KOPT-K1 (cell line): ENCODE measurements around the gene KRT80.

ENCODE experiments used
- H3K27ac ChIP-seq: fragments of 200-600 bp; sonication (generic); 2 replicates; pipeline ENCODE4 v1.5.1; 2016; ENCODE audit warnings: antibody characterized with exemption, mild to moderate bottlenecking, low read depth, low read length; ENCODE audit not compliant: poor library complexity, severe bottlenecking
- H3K36me3 ChIP-seq: fragments of 200-600 bp; sonication (generic); 2 replicates; pipeline ENCODE4 v1.5.1; 2017; ENCODE audit warnings: antibody characterized with exemption, mild to moderate bottlenecking, low read length, moderate library complexity; ENCODE audit not compliant: insufficient read depth
- H3K9me3 ChIP-seq: fragments of 200-600 bp; sonication (generic); 2 replicates; pipeline ENCODE4 v1.5.1; 2017; ENCODE audit warnings: antibody characterized with exemption, low read length, mild to moderate bottlenecking; ENCODE audit not compliant: insufficient read depth, poor library complexity, severe bottlenecking

KRT80 gene

DNA sequence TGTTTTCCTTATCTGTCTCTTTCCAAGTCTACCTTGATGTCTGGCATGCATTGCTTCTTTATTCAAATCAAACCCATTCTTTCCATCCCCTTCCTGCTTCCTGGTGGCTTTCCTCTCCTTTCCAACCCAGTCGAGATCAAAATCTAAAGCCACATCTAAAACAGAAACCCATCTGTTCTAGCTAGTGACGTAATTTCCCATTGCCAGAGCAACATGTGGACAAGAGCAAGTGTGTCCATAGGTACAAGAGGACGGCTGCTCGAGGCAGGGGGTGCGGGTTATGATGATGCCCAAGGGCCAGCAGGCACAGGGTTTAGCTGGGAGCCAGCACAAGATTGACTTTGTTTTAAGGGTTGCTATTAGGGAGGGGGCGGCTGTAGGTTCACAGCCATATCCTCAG is 7.0 kb downstream of the KRT80 start:
- H3K27ac ChIP-seq = no peak overlapping the region
- H3K9me3 ChIP-seq = no peaks in the 10 kb centered on the region
- H3K36me3 ChIP-seq = no peaks in the 10 kb centered on the region

DNA sequence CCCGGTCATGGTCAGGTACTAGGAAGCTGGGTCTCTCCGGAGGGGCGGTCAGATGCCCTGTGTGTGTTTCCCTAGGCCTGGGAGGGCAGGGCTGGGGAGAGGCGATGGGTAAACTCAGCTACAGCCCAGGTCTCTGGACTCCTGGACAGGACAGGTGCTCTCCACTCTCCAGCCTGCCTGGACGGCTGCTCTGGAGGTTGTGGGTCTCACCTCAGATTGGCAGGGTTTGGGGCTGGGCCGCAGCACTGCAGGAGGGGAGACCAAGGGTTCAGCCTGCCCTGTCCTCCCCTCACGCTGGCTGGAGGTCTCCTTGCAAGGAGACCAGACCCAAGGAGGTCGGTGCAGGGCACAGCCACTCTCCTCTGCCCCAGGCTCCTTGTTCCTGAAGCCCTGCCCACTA is 7.8 kb downstream of the KRT80 start:
- H3K9me3 ChIP-seq = no peaks in the 10 kb centered on the region
- no peaks in the 10 kb centered on the region for H3K36me3 ChIP-seq
- H3K27ac ChIP-seq = no peak overlapping the region

DNA sequence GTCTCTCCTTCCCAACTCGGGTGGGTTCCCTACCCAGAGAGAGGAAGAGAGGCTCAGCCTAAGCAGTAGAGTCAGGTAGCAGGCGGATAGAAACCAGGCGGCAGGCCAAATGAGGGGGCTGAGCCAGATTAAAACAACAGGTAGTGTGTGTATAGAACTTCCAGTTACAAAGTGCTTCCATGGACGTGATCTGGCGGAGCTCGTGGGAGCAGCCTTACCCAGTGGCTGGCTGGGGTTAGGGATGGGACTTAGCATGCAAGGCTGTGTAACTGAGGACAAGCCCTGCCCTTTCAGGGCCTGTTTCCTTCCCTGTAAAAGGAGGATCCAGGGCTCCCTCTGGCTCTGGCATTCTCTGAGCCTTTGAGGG is 8.3 kb downstream of the KRT80 start:
- no peaks in the 10 kb centered on the region for H3K36me3 ChIP-seq
- no peaks in the 10 kb centered on the region for H3K9me3 ChIP-seq
- no peak overlapping the region for H3K27ac ChIP-seq

DNA sequence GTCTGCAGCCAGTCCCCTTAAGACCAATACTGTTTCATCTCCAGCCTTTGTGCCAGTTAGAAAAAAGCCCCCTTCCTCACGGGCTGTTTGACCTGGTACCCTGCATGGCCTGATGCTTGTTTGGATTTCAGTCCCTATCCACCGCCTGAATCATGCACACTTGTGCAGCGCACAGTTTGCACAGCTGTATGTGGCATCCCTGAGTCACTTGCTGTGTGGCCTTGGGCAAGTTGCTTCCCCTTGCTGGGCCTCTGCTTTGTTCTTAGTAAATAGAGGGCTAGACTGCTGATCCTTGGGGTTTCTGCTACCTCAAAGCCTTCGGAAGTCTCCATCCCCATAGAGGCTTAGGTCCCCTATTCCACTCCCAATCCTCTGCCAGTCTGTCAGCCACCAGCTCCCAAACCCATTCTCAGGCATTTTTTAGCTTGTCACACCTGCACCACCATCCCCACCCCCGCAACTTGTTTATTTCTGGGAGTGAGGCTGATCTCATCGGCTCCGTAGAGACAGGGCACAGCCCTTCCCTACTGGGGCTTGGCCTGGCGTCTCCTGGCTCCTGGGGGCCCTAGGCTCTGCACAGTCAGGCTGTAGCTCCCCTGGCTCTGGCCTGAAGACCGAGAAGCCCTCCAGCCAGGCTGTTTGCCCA is 8.8 kb downstream of the KRT80 start:
- Histone ChIP-seq H3K36me3 (no peaks in the 10 kb centered on the region), H3K27ac (no peak overlapping the region), H3K9me3 (no peaks in the 10 kb centered on the region)

DNA sequence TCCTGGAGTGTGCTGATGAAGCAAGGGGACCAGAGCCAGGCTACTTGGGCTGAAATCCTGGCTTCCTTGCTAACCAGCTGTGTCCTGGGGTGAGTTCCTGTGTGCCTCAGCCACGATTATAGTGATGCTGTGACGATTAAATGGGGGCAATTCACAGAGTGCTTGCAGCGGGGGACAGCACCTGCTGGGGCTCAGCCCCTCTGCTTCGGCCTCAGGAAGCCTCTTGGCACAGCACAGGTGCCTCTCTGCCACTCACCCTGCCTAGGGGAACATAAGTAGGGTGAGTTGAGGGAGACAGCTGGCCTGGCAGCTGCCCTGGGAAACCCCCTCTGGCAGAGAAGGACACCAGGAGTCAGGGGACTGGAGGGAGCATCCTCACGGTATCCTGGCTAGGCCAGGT is 9.4 kb downstream of the KRT80 start:
- H3K9me3 ChIP-seq = no peaks in the 10 kb centered on the region
- H3K36me3 ChIP-seq = no peaks in the 10 kb centered on the region
- no peak overlapping the region for H3K27ac ChIP-seq

DNA sequence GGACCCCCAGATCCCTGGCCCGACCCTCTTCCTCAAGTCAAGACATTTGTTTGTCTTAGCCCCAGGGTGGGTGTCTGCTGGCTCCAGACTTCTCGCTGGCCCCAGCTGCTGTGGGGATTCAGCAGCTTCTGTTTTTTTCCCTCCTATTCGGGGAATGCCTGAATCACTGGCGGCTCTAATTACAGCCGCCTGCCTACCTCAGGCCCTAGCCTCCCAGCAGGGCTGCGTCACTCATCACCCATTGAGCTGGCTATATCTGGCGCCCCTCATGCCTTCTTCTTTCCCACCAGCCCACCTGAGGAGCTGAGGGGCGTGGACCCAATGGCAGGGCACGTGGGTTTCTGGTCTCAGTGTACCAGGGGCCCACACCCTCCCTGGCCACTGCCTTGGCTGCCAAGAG is 10.1 kb downstream of the KRT80 start:
- H3K9me3 ChIP-seq = no peaks in the 10 kb centered on the region
- H3K36me3 ChIP-seq = no peaks in the 10 kb centered on the region
- H3K27ac ChIP-seq = no peak overlapping the region

DNA sequence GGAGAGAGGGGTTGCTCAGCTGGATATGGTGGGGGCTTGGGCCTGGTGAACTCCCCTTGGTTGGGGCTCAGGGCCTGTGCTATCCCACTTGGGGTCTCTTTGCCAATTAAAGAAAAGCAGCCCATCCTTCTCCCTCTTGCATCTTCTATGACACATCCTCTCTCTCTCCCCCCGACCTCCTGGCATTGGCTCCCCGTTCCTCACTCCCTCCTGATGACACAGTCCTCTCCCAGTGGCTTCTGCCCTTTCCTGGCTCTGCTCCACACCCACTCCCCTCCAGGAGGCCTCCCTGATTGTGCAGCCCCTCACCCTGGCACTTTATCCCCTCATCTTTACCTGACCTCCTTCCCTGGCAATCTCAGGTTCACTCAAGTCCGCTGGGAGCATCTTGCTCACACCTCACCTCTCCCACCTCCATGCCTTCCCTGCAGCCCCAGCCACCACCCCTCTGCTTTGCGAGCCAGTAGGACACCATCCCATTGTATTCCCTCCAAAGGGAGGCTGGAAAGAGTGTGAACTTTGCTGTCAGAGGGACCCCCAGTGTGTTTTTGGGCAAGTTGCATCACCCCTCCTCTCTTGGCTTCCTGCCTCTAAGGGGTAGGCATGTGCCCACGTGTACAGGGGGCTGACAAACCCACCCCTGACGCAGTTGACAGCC is 10.7 kb downstream of the KRT80 start:
- Histone ChIP-seq H3K9me3 (no peaks in the 10 kb centered on the region), H3K27ac (no peak overlapping the region), H3K36me3 (no peaks in the 10 kb centered on the region)

DNA sequence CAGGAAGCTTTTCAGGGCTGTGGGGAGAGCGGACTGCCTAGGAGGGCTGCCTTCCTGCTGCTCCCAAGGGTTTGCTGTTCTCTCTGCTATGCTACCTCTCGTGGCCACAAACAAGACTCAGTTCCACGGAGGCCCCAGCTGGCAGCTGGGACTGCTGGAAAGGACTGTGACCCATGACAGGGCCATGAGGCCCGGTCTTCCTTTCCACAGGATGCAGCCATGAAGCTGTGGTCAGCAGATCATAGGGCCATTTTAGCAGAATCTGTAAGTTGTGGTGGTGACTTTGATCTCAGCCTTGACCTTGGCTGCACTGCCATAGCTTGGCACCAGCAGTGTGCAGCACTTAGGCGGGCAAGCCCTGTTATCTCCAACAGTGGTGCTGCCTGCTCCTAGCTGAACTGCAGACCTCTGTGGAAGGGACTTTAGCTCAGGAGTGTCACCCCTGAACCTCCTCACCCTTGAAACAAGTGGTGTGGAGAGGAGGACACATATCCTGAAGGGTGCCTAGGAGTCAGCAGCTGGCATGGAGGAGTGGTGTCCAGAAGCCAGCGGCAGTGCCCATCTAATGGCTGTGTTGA is 12.3 kb downstream of the KRT80 start:
- H3K36me3 ChIP-seq = no peaks in the 10 kb centered on the region
- H3K9me3 ChIP-seq = no peaks in the 10 kb centered on the region
- H3K27ac ChIP-seq = no peak overlapping the region

DNA sequence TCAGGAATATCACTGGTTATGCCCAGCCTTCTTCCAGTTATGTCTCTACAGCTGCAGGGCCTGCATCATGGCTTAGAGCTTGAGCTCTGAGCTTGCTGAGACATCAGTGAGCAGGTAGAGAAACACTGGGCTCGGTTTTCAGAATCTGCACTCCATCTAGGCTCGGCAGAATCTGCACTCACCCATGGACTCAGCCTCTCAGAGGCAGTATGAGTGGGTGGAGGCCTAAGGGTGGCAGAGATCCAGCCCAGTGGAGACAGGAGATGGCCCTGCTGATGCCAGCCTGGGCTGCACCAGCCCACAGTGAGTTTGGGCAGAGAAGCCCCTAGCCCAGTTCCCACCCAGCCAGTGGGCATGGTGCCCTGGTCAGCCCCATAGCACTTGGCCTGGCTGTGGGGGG is 12.8 kb downstream of the KRT80 start:
- Histone ChIP-seq H3K36me3 (no peaks in the 10 kb centered on the region), H3K9me3 (no peaks in the 10 kb centered on the region)

DNA sequence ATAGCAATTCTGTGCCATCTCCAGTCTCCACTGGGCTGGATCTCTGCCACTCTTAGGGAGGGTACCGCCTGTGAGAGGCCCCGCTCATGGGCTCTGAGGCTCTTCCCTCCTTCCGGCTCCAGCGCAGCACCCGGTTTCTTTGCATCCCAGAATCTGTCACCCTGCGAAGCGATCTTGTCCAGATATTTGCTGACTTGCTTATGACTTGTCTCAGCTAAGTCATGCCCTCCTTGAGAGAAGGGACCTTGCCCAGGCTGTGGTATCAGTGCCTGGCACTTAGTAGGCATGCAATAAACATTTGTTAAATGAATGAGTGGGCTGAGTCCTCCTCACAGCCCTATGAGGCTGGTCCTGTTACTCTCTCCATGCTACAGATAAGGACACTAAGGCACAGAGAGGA is 13.4 kb downstream of the KRT80 start:
- H3K27ac ChIP-seq = no peak overlapping the region
- H3K9me3 ChIP-seq = no peaks in the 10 kb centered on the region
- no peaks in the 10 kb centered on the region for H3K36me3 ChIP-seq

More for the DNA sequence above, 12.8 kb downstream of the KRT80 start:
- H3K27ac ChIP-seq = no peak overlapping the region

DNA sequence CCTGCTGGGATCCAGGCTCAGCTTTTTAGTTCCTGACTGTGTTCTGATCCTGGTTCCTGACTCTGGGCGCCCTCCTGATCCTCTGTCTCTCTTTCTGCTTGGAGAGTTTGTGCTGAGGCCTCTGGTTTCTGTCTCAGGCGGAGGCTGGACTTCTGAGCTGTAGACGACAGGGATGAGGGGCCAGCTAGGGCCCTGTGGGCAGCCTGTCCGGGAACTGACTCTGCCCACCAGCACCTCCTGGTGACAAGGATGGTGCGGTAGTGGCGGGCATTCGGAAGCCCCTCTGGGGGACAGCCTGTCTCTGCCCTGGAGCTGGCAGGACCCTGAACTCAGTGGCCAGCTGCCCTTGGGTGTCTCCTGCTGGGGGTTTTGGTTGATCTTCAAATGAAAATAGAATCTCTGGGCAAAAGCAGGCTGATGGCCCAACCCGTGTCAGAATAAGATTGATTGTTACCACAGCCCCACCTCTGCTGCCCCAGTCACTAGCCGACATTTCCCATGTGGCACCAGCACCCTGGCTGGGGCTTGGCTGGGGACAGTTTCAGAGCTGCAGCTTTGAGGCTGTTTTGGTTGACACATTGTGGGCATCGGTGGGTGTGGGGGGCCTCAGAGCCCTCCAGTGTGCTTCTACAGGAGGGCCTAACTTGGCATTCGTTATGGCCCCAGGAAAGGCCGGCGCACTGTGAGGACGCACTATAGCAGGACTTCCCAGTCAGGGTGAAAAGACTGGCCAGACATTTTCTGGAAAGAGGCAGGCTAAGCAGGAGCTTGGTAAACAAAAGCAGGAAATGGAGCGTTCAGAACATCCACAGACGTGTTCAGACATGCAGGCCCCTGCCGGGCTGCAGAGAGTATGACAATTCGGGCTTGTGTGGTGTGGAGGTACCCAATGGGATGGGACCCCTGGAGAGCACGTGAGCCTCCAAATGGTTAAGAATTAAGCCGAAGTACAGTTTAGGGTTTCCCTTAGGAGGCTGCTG is 16.2 kb downstream of the KRT80 start:
- H3K27ac ChIP-seq = no peak overlapping the region
- no peaks in the 10 kb centered on the region for H3K9me3 ChIP-seq
- no peaks in the 10 kb centered on the region for H3K36me3 ChIP-seq

DNA sequence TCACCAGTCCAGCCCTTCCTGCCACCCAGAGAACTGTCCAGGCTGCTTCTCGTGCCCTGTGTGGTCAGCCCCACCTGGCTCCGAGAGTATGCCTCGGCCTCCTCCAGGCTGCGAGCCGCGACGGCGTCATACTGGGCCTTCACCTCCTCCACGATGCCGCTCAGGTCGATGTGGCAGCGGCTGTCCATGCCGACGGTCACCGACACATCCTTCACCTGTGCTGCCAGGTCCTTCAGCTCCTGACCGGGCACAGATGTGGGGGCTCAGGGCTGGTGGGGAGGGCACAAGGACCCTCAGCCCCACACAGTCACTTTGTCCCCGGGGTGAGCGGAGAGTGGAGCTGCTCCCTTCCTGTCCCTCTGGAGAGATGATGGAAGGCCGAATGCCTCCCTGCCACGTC is 18.3 kb downstream of the KRT80 start:
- no peaks in the 10 kb centered on the region for H3K36me3 ChIP-seq
- no peak overlapping the region for H3K27ac ChIP-seq

DNA sequence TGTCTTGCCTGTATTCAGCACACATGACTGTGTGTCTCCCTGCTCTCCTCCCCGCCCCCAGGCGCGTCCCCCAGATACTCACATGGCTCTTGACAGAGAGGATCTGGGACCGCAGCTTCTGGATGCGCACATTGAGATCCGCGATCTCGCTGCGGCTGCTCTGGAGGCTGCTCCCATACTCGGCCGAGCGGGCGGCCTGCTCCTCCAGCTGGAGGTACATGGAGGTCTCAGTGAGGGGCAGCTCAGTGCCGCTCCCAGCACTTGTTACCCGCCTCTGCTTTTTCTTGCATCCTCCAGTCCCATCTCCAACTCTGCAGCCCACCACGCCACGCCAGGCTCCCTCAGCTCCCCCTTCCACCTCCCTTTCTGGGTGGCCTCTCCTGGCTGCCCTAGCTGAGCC is 18.9 kb downstream of the KRT80 start:
- Histone ChIP-seq H3K36me3 (no peaks in the 10 kb centered on the region), H3K27ac (no peak overlapping the region), H3K9me3 (no peaks in the 10 kb centered on the region)

More for the DNA sequence above, 18.3 kb downstream of the KRT80 start:
- no peaks in the 10 kb centered on the region for H3K9me3 ChIP-seq

DNA sequence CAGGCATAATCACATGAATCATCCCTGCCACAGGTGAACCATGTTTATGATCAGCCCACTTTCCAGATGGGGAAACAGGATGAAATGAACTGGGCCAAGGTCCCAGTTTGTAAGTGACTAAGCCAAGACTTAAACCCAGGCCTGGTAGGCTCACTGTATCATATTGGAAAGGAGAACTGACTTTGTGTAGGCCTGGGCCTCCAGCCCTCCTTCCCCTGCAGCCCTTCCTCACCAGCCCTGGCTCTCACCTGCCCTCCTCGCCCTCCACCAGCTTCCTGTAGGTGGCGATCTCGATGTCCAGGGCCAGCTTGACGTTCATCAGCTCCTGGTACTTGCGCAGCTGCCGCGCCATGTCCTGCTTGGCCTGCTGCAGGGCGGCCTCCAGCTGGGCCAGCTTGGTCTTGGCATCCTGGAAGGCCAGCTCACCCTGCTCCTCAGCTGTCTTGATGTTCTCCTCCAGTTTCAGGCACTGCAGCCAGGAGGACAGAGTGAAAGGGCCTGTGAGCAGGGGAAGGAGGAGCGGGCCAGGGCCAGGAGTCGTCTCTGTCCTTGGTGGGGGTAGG is 19.8 kb downstream of the KRT80 start:
- H3K36me3 ChIP-seq = no peaks in the 10 kb centered on the region
- H3K9me3 ChIP-seq = no peaks in the 10 kb centered on the region
- H3K27ac ChIP-seq = no peak overlapping the region

DNA sequence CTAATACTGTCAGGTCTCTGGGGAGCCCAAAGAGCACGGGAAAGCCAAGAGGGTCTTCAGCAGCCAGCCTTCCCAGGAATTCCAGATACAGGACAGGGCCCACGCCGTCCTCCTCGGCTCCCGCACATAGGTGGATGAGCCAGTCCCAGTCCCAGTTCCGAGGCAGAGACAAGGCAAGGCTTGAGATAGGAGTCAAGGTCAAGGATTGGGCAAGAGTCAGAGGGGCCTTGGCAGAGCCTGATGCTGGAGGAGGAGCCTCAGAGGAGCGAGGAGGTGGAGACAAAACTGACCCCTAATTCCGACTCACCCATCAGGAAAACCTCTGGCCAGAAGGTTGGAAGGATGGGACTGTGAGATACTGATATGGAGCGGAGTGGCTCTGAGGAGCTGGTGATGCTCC is 21.0 kb downstream of the KRT80 start:
- Histone ChIP-seq H3K36me3 (no peaks in the 10 kb centered on the region), H3K27ac (no peak overlapping the region), H3K9me3 (no peaks in the 10 kb centered on the region)
